Ascending aorta (tissue), 2 donors: ENCODE data around the gene GNB5. TPM values are rescaled to one million over a fixed set of nuclear protein-coding genes. Genes with fewer than 3 reads are reported as not detected.

Source experiments
- DNase-seq, 2 donors: peaks; one replicate each; pipeline ENCODE4 v3.0.0-alpha.2; 2019; ENCODE audit warnings: low spot score in 2 of 2
- H3K27ac ChIP-seq, 2 donors: fragments of 200-600 bp; sonication (generic); one replicate each; pipeline ENCODE4 v1.5.1; 2016 to 2017; ENCODE audit warnings: mild to moderate bottlenecking in 1 of 2
- H3K27me3 ChIP-seq: fragments of 200-600 bp; sonication (generic); one replicate; pipeline ENCODE4 v1.5.1; 2017
- H3K36me3 ChIP-seq, 2 donors: fragments of 200-600 bp; sonication (generic); one replicate each; pipeline ENCODE4 v1.5.1; 2016
- H3K4me1 ChIP-seq, 2 donors: fragments of 200-600 bp; sonication (generic); one replicate each; pipeline ENCODE4 v1.5.1; 2016 to 2017; ENCODE audit warnings: mild to moderate bottlenecking in 1 of 2
- H3K4me3 ChIP-seq, 2 donors: fragments of 200-600 bp; sonication (generic); one replicate each; pipeline ENCODE4 v1.5.1; 2016 to 2017; ENCODE audit warnings: mild to moderate bottlenecking in 1 of 2
- H3K9me3 ChIP-seq, 2 donors: fragments of 200-600 bp; sonication (generic); one replicate each; pipeline ENCODE4 v1.5.1; 2016
- intact Hi-C: fragments of 100-400 bp; cut with DNase I; formaldehyde crosslinking; loops from one replicate; pipeline ENCODE4 v1.15.1; 2023
- total RNA-seq: library from RNA; depleted of rRNA; stranded (reverse); fragments of >200 nt; gene quantifications from one replicate; pipeline ENCODE4 v1.1.0, GENCODE V29; 2016
- TF ChIP-seq, protein P1 (sequence below), 3 experiments: fragments of 200-600 bp in 2 of 3; fragments of 450-650 bp in 1 of 3; sonication (generic) in 2 of 3; IDR thresholded peaks; one replicate each; pipeline ENCODE4 v1.5.1; 2016 to 2019; ENCODE audit warnings: antibody characterized with exemption in 3 of 3, mild to moderate bottlenecking in 1 of 3, moderate library complexity in 1 of 3

Gene GNB5
- total RNA-seq, 1 donor from 2014 or later: 8.8 TPM

DNA sequence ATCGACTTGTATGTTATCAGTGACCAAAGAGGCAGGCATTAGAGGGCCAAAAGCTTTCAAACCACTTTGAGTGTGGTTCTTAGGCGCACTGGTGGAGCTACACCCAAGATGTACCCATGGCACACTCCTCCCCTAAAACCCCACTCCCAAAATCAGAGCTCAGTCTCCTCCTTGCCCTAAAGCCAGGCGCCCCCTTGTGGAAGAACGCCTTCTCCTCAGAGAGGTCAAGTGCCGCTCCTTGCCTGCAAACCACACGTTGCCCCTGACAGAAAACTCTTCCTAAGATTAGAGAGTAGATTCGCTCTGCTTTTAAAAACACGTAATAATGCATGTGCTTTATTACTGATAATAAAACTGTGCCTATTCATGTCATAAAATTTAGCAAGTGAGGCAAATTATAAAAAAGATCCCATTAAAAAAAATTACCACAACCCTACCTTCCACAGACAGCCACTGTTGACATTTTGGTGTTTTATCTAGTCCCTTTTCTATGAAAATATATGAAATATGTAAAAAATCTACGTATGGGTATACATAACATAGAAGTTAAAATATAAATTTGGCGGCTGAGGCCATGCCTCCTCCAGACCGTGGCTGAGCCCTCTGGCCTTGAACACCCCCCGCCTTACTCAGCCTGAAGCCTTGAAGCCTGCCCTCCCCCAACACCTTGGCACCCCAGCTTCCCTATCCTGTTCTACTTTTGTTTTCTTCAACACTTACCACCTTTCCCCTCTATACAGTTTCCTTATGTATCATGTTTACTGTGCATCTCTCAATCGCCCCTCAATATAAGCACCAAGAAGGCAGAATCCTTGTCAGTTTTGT is 112.1 kb downstream of the GNB5 start:
- DNase-seq: peak in 1 of 2 donors; percentile 82
- Histone ChIP-seq H3K9me3 (no peaks in the 10 kb centered on the region), H3K27me3 (no peaks in the 10 kb centered on the region), H3K4me3 (no peak overlapping the region), H3K27ac (no peak overlapping the region), H3K36me3 (no peaks in the 10 kb centered on the region), H3K4me1 (no peaks in the 10 kb centered on the region)
- intact Hi-C loops: loop anchor here (5.0 kb wide), 1 partner anchor 107 kb away; the partner anchor contains the start of gene LEO1
- TF ChIP-seq, protein P1, sequence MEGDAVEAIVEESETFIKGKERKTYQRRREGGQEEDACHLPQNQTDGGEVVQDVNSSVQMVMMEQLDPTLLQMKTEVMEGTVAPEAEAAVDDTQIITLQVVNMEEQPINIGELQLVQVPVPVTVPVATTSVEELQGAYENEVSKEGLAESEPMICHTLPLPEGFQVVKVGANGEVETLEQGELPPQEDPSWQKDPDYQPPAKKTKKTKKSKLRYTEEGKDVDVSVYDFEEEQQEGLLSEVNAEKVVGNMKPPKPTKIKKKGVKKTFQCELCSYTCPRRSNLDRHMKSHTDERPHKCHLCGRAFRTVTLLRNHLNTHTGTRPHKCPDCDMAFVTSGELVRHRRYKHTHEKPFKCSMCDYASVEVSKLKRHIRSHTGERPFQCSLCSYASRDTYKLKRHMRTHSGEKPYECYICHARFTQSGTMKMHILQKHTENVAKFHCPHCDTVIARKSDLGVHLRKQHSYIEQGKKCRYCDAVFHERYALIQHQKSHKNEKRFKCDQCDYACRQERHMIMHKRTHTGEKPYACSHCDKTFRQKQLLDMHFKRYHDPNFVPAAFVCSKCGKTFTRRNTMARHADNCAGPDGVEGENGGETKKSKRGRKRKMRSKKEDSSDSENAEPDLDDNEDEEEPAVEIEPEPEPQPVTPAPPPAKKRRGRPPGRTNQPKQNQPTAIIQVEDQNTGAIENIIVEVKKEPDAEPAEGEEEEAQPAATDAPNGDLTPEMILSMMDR (IDR thresholded peaks at IDR 0.05): peak; percentile 52 to 81 (median 62)

DNA sequence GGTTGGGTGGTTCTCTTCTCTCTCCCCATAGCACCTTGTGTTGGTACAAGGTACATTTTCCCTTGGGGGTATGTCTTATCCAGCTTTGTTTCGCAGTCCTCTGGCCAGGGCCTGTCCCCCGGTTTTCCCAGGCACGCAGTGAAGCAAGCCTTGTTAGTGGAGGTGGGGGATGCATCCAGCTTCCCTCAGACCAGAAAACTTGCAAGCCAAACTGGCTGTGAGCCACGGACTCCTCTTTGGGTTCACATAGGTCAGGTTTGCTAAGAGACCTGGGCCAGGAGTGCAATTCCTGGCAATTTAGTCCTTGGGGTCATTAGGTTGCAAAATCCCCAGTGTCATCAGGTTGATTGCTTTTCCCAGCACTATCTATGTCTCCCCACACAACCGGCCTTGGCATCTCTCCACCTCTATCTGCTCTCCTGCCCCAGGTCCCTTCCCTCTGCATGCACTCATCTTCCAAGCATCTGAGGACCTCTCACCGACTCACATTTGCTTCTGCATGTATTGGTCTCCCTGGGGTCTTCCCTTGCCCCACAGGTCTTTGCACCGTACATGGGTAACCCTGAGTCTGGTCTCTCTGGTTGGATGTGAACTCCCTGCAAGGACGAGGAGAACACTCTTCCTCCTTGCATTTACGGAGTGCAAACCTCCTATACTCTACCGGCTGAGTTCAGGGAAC is 112.9 kb downstream of the GNB5 start:
- H3K9me3 ChIP-seq: no peaks in the 10 kb centered on the region
- H3K27ac ChIP-seq: no peak overlapping the region
- H3K27me3 ChIP-seq: no peaks in the 10 kb centered on the region
- no peaks in the 10 kb centered on the region for H3K4me1 ChIP-seq
- no peak for DNase-seq
- no peak overlapping the region for H3K4me3 ChIP-seq
- H3K36me3 ChIP-seq: no peaks in the 10 kb centered on the region
- TF ChIP-seq, protein P1 (IDR thresholded peaks at IDR 0.05): no peak
- intact Hi-C loops: loop anchor here (5.0 kb wide), 1 partner anchor 106 kb away; the partner anchor contains the start of gene LEO1

DNA sequence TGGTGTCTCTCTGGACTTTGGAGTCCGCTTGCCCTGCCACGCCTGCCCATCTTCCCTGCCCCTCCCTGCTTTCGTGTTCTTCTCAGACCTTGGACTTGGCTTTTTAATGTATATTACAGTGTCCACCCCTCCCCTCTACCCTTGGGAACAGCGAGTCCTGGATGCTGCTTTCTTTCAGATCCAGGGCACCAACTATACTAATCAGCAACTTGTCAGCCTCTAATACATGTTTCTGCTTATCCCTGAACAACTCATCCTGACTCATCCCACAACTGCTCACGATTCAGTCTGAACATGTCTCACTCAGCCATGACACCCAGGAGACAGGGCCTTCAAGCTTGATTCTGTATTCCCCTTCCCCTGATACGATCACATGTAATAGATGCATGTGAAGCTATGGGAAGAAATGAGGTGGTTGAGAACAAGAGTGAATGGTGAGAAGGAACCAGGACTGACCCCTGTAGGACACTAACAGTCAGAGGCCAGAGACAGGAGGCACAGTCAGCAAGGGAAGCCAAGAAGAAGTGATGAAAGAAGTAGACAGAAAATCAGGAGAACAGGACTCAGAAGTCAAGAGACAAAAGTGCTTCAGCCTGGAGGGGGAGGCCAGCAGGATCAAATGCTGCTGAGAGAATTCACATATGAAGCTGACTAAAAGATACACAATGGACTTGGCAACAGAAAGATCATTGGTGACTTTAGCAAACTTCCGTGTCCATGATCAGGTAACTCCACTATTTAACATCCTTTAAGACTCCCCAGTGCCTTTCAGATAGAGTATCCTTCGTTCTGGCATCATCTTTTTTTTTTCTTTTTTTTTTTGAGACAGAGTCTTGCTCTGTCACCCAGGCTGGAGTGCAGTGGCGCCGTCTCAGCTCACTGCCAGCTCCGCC is 114.1 kb downstream of the GNB5 start:
- H3K4me1 ChIP-seq: no peaks in the 10 kb centered on the region
- TF ChIP-seq, protein P1 (IDR thresholded peaks at IDR 0.05): no peak
- H3K9me3 ChIP-seq: no peaks in the 10 kb centered on the region
- H3K27me3 ChIP-seq: no peaks in the 10 kb centered on the region
- H3K27ac ChIP-seq: no peak overlapping the region
- no peak overlapping the region for H3K4me3 ChIP-seq
- no peak for DNase-seq
- intact Hi-C loops: loop anchor here (5.0 kb wide), 1 partner anchor 105 kb away; the partner anchor contains the start of gene LEO1
- no peaks in the 10 kb centered on the region for H3K36me3 ChIP-seq

DNA sequence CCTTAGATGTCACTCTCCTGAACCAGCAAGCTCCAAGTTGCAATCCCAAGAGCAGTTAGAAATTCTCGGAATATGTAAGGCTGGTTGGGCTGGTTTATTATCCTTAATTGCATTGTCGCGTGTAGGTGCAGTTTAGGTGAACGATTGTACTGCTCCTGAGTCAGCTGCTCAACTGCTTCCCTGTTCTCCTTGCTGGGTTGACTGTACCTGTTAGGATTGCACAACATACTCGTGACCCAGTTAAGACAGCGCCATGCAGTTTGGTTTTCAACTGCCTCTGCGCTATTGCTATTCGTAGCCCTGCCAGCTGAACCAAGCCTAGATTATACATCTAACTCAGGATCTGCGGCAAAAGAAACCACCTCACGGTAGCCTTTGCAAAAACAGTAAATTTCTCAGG is 119.6 kb downstream of the GNB5 start:
- Histone ChIP-seq H3K27me3 (no peaks in the 10 kb centered on the region), H3K4me1 (no peaks in the 10 kb centered on the region), H3K4me3 (no peak overlapping the region), H3K27ac (no peak overlapping the region), H3K36me3 (no peaks in the 10 kb centered on the region), H3K9me3 (no peaks in the 10 kb centered on the region)
- TF ChIP-seq, protein P1 (IDR thresholded peaks at IDR 0.05): no peak
- DNase-seq: no peak
- intact Hi-C loops: no loop called here

DNA sequence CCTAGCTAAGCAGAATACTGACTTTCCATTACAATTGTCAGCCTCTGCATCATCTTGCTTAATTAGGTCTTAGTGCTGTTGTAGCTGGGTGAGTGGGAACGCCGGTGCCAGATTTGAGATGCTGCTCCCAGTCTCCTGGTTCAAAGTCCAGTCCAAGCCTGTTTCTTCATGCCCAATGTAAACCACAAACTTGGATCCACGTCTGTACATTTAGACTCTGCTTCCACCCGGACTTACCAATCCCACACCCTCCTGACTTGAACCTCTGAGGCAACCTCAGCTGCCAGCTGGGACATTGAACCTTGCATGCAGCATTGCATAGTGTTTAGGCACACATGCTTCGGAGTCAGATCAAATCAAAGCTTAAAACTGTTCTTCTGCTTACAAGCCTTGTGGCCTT is 121.6 kb downstream of the GNB5 start:
- H3K4me3 ChIP-seq: no peak overlapping the region
- no peaks in the 10 kb centered on the region for H3K9me3 ChIP-seq
- no peaks in the 10 kb centered on the region for H3K27me3 ChIP-seq
- no peaks in the 10 kb centered on the region for H3K4me1 ChIP-seq
- H3K36me3 ChIP-seq: peaks cover 0 to 4% of the 10 kb centered on the region in 2 donors
- TF ChIP-seq, protein P1 (IDR thresholded peaks at IDR 0.05): no peak
- H3K27ac ChIP-seq: no peak overlapping the region
- intact Hi-C loops: no loop called here
- DNase-seq: no peak
